ENCODE results near the gene IL1R2. TPM values are rescaled to one million over a fixed set of nuclear protein-coding genes. Genes with fewer than 3 reads are reported as not detected.

IL1R2 gene
- total RNA-seq: 10 to 100 TPM; 10.7 to 11.8 TPM

GRCh38 chr2:101991721-101992145, at the start of gene IL1R2:
Gene IL1R2 (plus strand): TSS chr2:101991960. CDS start chr2:102008576, 16,616 bp downstream.
- ATAC-seq (no peak), DNase-seq (ENCODE audit: low spot score in 2 of 2) (no peak)
- H3K9me3 Mint-ChIP-seq: peaks cover 0 to 9% of the 10 kb centered on the region in 2 donors
- H3K36me3 Mint-ChIP-seq: peaks cover 0 to 5% of the 10 kb centered on the region in 2 donors
- peak within 1 kb of the TSS; percentile 51 to 54 for H3K27ac Mint-ChIP-seq

- Mint-ChIP-seq H3K36me3 (peaks cover 15 to 16% of the 10 kb centered on the region in 2 donors), H3K27ac (no peak overlapping the region), H3K9me3 (peaks cover 7 to 13% of the 10 kb centered on the region in 2 donors)
- no peak for DNase-seq (ENCODE audit: low spot score in 2 of 2)
- ATAC-seq: no peak
Observed at GRCh38 chr2:101942851-101943250, 48.9 kb upstream of the IL1R2 start.

DNA sequence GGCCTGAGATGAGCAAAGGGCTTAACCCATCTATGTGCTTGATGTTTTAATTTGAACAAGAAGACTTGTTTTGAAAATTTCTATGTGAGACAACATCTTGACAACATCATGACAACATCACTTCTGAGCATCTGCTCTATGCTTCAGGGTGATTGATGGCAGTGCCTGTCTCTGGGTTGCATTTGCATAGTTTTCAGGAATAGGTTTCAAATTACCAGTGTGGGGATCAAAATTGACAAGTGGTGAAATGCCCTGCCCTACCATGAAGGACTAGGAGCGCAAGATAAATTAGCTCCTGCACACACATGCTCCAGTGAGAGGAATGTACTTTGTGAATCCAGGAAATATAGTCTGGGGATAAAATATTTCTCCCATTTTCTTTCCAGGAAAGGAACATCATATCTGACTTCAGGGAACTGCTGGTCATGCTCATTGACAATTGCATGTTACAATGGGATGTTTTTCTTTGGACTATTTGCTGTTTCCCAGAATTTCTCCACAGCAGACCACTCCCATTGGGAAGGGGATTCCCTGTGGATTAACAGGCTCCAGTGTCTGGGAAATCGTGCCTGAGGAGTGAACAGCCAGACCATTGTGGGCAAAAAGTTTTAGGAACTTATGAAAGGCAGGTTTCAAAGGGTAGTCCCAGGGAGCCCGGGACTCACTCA, 45.3 kb upstream of the IL1R2 start:
- peaks cover 4 to 15% of the 10 kb centered on the region in 2 donors for H3K9me3 Mint-ChIP-seq
- H3K27ac Mint-ChIP-seq: no peak overlapping the region
- no peak for DNase-seq (ENCODE audit: low spot score in 2 of 2)
- peaks cover 11 to 20% of the 10 kb centered on the region in 2 donors for H3K36me3 Mint-ChIP-seq
- ATAC-seq: no peak

DNA sequence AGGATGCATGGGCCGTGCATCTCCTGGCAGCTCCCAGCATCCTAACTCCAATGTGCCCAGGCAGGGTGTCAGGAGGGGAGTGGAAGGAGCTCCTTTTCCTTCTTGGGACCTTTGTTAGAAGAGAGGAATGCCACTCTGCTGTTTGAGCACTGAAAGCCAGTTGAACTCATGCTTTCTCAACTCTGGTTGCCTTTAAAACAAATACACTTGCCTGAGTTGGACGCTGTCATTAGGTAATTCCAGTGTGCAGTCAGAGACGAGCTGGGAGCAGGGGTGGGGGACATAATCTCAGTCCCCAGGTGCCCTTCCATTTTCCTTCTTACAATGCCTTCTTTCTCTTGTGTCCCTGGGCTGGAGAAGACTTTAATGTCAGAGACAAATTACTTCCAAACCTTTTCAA, 44.4 kb upstream of the IL1R2 start:
- Mint-ChIP-seq H3K9me3 (peaks cover 4 to 15% of the 10 kb centered on the region in 2 donors), H3K36me3 (peaks cover 11 to 20% of the 10 kb centered on the region in 2 donors), H3K27ac (no peak overlapping the region)
- DNase-seq (ENCODE audit: low spot score in 2 of 2): no peak
- no peak for ATAC-seq

DNA sequence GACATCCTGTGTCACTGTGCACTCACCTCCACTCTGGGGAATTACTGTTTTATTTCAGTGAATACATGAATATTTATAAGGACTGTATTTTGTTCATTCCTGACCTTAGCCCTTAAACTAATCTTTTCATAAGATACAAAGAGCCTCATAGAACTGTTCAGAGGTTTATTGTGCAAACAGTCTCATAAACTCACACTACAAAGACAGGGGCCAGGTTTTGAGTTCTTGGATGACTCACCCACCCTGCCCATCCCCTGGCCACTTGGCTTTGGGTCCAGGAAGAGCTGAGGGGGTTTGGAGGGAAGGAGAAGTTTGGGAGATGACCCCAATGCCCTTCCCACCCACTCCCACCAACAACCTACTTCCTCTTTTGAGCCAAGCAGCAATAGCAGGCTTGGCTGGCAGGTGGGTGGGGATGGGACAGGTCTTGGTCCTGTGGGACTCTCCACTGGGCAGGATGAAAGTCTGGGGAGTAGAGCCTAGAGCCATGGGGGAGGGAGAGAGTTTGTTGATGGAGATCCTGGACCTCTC, 43.1 kb upstream of the IL1R2 start:
- no peak for DNase-seq (ENCODE audit: low spot score in 2 of 2)
- Mint-ChIP-seq H3K9me3 (peaks cover 4 to 15% of the 10 kb centered on the region in 2 donors), H3K27ac (peak overlapping the region in 1 of 2 donors; percentile 15), H3K36me3 (peaks cover 11 to 20% of the 10 kb centered on the region in 2 donors)
- no peak for ATAC-seq

GRCh38 chr2:101949304-101949703, 42.5 kb upstream of the IL1R2 start:
- peaks cover 4 to 15% of the 10 kb centered on the region in 2 donors for H3K9me3 Mint-ChIP-seq
- no peak overlapping the region for H3K27ac Mint-ChIP-seq
- no peak for DNase-seq (ENCODE audit: low spot score in 2 of 2)
- ATAC-seq: peak; percentile 73 to 91
- H3K36me3 Mint-ChIP-seq: peaks cover 11 to 20% of the 10 kb centered on the region in 2 donors

- peaks cover 11 to 20% of the 10 kb centered on the region in 2 donors for H3K36me3 Mint-ChIP-seq
- peak overlapping the region in 1 of 2 donors; percentile 72 for H3K27ac Mint-ChIP-seq
- DNase-seq (ENCODE audit: low spot score in 2 of 2) (no peak), ATAC-seq (no peak)
- peaks cover 4 to 15% of the 10 kb centered on the region in 2 donors for H3K9me3 Mint-ChIP-seq
Observed at GRCh38 chr2:101951296-101951695, 40.5 kb upstream of the IL1R2 start.

DNA sequence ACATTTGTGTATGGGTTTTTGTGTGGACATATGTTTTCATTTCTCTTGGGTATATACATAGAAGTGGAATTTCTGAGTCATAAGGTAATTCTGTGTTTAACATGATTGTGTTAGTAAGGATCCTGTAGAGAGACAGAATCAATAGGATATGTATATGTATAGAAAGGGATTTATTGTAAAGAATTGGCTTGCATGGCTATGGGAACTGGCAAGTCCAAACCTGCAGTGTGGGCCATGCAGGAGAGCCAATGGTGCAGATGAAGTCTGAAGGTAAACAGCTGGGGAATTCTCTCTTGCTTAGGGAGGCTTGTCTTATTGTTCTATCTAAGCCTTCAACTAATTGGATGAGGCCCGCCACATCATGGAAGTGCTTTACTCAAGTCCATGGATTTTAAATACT, 39.2 kb upstream of the IL1R2 start:
- DNase-seq (ENCODE audit: low spot score in 2 of 2): no peak
- peaks cover 5 to 22% of the 10 kb centered on the region in 2 donors for H3K36me3 Mint-ChIP-seq
- peaks cover 4 to 18% of the 10 kb centered on the region in 2 donors for H3K9me3 Mint-ChIP-seq
- ATAC-seq: peak in 1 of 2 donors; percentile 34
- peak overlapping the region in 1 of 2 donors; percentile 9 for H3K27ac Mint-ChIP-seq

DNA sequence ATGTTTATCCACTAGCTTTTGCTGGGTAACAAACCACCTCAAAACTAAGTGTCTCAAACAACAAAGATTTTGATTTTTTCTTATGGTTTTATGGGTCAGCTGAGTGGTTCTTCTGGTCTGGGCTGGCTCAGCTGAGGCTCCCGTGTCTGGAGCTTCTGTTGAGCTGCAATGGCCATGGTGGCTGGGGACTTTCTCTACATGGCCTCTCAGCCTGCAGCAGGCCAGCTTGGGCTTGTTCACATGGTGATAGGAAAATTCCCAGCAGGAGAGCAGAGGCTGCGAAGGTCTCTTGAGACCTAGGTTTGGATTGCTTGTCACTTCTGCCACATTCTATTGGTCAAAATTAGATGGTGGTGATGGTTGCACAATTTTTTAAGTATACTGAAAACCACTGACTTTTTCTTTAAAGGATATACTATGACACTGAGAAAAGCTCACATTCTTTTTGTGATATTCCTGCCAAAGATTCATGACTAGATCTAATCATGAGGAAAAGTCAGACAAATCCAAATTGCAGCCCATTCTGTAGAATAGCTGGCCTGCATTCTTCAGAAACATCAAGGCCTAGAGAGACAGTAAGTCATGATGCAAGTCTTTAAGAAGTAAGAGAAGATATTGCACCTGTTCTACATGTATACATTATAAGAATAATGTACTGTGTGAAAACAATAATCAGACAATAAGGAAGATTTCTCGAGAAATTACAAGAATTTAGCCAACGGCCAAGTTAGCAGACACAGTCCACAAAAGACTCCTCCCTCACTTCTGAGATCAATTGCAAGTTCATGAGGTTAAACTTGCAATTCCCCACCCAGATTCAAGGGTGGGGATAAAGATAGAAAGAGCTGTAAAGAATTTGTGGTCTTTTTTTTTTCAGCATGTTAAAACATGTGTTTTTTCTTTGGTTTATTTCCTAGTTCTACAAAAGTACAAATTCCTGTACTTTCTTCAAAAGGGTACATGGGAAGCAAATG, 35.0 kb upstream of the IL1R2 start:
- ATAC-seq (no peak), DNase-seq (ENCODE audit: low spot score in 2 of 2) (no peak)
- Mint-ChIP-seq H3K27ac (no peak overlapping the region), H3K9me3 (peaks cover 5 to 15% of the 10 kb centered on the region in 2 donors), H3K36me3 (peaks cover 6 to 10% of the 10 kb centered on the region in 2 donors)

- peaks cover 6 to 10% of the 10 kb centered on the region in 2 donors for H3K36me3 Mint-ChIP-seq
- no peak overlapping the region for H3K27ac Mint-ChIP-seq
- H3K9me3 Mint-ChIP-seq: peaks cover 5 to 15% of the 10 kb centered on the region in 2 donors
- DNase-seq (ENCODE audit: low spot score in 2 of 2): no peak
- no peak for ATAC-seq
Observed at GRCh38 chr2:101958061-101958460, 33.7 kb upstream of the IL1R2 start.

DNA sequence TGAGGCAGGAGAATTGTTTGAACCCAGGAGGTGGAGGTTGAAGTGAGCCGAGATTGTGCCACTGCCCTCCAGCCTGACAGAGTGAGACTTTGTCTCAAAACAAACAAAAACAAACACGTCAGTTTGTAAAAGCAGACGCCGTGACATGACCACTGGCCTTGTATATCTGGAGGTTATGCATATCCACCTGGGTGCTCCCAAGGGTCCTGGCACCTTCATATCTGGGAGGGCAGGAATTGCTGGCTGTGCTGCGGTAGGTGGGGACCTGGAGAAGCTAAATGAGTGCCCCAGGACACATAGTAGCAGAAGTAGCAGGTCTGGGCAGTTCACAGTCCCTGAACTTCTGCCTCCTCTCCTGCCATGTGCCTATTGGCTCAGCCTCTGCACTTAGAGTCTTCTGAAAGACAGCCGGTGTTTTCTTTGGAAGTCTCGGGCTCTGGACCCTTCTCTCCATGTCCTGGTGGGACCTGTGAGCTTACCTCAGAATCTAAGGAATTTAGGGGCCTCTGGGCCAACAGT, 30.9 kb upstream of the IL1R2 start:
- Mint-ChIP-seq H3K9me3 (peaks cover 5 to 15% of the 10 kb centered on the region in 2 donors), H3K36me3 (peaks cover 6 to 10% of the 10 kb centered on the region in 2 donors), H3K27ac (no peak overlapping the region)
- DNase-seq (ENCODE audit: low spot score in 2 of 2): no peak
- no peak for ATAC-seq

- Mint-ChIP-seq H3K36me3 (peaks cover 6 to 10% of the 10 kb centered on the region in 2 donors), H3K27ac (no peak overlapping the region), H3K9me3 (peaks cover 5 to 15% of the 10 kb centered on the region in 2 donors)
- ATAC-seq (no peak), DNase-seq (ENCODE audit: low spot score in 2 of 2) (no peak)
Observed at GRCh38 chr2:101961338-101962191, 30.2 kb upstream of the IL1R2 start.

DNA sequence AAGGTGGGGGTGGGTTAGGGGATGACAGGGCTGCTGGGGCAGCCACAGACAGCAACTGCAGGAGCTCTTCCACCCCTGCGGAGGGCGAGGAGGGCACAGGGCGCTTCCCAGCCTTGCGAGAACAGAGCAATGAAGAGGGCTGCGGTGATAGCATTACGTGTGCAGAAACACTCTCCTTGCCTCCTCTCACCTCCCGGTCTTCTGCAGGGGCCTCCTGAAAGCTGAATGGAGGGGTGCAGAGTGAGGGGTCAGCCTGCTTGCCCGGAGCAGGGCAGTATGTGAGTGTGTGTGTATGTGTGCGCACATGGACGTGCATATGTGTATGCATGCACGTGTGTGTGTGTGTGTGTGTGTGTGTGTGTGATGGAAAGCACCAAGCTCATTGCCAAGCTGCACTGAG, 29.5 kb upstream of the IL1R2 start:
- Mint-ChIP-seq H3K27ac (no peak overlapping the region), H3K9me3 (peaks cover 5 to 12% of the 10 kb centered on the region in 2 donors), H3K36me3 (peaks cover 6 to 10% of the 10 kb centered on the region in 2 donors)
- no peak for ATAC-seq
- DNase-seq (ENCODE audit: low spot score in 2 of 2): no peak

DNA sequence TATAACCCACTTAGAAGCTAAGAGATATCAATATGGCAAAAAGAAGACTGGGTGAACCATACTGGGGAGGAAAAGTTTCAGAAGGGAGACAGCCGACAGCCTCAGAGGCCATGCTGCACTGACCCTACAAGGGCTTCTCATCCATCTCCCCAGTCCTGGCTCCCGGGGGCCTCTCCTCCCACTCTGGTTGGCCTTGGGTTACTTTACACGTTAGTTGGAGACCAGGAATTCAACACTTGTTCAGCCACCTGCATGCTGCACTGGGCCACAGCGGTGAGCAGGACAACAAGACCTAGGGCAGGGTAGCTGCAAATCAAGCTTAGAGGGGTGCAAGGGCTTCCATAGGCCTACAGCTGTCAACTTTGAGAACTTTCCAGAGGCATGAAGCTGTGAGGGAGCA, 28.6 kb upstream of the IL1R2 start:
- DNase-seq (ENCODE audit: low spot score in 2 of 2) (no peak), ATAC-seq (no peak)
- peaks cover under 1 to 6% of the 10 kb centered on the region in 2 donors for H3K9me3 Mint-ChIP-seq
- peaks cover 1% of the 10 kb centered on the region in 2 donors for H3K36me3 Mint-ChIP-seq
- no peak overlapping the region for H3K27ac Mint-ChIP-seq

DNA sequence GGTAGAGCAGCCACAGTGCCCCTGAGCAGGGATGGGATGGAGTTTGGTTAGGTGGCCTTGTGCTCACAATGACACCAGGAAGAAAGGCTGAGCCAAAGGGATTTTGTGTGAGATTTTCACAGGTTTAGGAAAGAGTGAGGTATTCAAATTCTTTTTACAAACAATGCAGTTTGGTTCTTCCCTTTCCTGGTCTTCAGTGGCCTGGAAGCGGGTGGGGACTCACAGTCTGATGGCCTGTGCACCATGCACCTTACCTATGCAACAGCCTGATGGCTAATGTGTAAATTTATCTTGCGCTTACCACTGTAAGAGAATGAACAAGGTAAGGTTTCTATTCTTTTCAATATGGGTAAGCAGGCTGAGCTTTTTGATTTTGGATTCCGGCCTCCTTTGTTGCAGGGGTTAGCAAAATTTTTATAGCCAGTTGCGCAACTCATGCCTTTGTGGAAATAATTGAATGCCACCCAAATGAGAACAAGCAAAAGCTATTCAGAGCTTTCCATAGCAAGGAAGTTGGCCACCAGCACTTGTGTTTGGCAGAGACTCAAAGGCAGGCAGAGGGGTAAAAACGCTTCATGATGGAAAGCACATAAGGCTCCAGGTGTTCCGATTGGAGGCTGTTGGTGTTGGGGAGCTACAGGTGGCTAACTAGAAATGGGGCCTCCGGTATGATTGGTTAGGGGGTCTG, 23.8 kb upstream of the IL1R2 start:
- DNase-seq (ENCODE audit: low spot score in 2 of 2): no peak
- peaks cover 20 to 32% of the 10 kb centered on the region in 2 donors for H3K9me3 Mint-ChIP-seq
- H3K36me3 Mint-ChIP-seq: peaks cover 16 to 26% of the 10 kb centered on the region in 2 donors
- no peak for ATAC-seq
- H3K27ac Mint-ChIP-seq: no peak overlapping the region
